Measurements from ENCODE around the gene ANKH.

ANKH gene

DNA sequence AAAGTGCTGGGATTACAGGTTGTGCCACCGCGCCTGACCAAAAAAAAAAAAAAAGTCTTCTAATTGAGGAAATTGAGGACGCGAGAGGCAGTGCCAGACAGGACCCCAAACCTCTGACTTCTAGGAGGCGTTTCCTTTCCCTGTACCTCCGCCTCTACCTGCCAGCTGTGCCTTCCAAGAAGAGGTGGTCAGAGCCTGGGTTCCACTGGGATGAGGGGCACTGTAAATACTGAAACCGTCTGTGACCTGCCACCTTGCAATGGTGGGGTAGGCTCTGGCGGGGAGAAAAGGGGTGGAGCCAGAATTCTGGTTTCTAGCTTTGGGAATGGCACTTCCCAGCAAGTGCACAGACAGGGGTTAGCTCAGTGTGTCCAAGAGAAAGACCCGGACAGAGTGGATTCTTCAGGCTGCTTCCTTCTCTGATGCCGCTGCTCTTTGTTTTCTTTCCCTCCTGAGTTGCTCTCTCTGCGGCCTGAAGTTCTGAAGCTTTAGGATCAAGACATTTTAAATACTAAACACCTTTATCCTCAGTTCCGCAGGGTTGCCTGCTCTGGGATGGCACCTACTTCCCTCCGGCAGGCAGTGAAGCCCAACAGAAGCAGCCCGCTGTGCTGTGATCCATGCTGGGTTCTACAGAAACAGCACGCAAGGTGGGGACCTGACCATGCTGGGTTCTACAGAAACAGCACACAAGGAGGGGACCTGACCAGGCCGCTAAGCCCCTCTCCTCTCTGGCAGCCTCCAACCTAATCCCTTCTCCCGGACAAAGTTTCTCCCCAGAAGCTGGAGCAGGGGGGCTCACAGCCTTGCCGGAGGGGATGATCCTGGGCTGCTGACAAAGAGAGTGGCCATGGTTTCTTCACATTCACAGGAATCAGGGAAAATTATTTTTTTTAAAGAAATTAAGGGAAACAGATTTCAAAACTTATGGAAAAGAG, 141.9 kb downstream of the ANKH start:
- TF ChIP-seq GATA3 (IDR thresholded peaks at IDR 0.05; ENCODE audit: low read depth, low read length) = no peak
- no peak for TF ChIP-seq GATA2 (IDR thresholded peaks at IDR 0.05; ENCODE audit: low read depth, low read length)

- TF ChIP-seq GATA2 (IDR thresholded peaks at IDR 0.05; ENCODE audit: low read depth, low read length) (no peak), GATA3 (IDR thresholded peaks at IDR 0.05; ENCODE audit: low read depth, low read length) (no peak)
These were observed 143.1 kb downstream of the ANKH start for GRCh38 chr5:14728459-14728938.

- TF ChIP-seq GATA2 (IDR thresholded peaks at IDR 0.05; ENCODE audit: low read depth, low read length) (no peak), GATA3 (IDR thresholded peaks at IDR 0.05; ENCODE audit: low read depth, low read length) (no peak)
These were observed 143.6 kb downstream of the ANKH start for GRCh38 chr5:14727928-14728458.

DNA sequence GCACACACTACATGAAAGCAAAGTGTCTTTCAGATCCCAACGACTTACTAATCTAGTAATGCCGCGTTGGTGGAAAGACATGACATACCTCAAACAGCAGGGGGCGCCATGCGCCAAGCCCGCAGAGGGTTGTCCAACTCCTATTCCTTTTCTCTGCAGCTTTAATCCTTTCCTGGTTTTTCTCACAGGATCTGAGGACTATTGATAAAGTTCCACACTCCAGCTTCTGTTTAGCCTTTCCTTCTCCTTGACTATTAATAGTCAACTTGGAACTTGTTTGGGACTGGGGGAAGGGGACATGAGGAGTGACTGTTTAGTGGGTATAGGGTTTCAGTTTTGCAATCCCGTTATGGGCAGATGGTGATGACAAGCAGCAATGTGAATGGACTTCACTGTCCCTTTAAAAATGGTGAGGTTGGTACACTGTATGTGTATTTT, 144.1 kb downstream of the ANKH start:
- TF ChIP-seq GATA3 (IDR thresholded peaks at IDR 0.05; ENCODE audit: low read depth, low read length) (no peak), GATA2 (IDR thresholded peaks at IDR 0.05; ENCODE audit: low read depth, low read length) (no peak)

GRCh38 chr5:14726066-14726838, 145.3 kb downstream of the ANKH start:
- TF ChIP-seq GATA3 (IDR thresholded peaks at IDR 0.05; ENCODE audit: low read depth, low read length) (no peak), GATA2 (IDR thresholded peaks at IDR 0.05; ENCODE audit: low read depth, low read length) (no peak)

- no peak for TF ChIP-seq GATA2 (IDR thresholded peaks at IDR 0.05; ENCODE audit: low read depth, low read length)
- no peak for TF ChIP-seq GATA3 (IDR thresholded peaks at IDR 0.05; ENCODE audit: low read depth, low read length)
These were observed 146.9 kb downstream of the ANKH start for GRCh38 chr5:14724633-14725032.

DNA sequence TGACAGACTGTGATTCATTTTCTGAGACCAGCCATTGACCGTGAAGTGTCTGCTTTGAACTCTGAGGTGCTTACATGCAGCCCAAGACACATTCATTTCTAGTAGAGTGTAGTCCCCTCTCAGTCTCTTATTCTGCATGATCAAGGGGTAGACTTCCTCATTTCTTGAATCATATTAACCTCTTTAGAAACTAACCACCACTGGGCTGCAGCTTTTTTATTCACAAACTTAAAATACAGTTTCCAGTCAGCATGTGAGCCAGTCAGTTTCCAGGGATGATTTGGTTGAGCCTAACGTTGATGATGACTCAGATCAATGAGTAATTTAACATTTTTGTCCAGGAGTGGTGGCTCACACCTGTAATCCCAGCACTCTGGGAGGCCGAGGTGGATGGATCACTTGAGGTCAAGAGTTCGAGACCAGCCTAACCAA, 147.9 kb downstream of the ANKH start:
- TF ChIP-seq GATA3 (IDR thresholded peaks at IDR 0.05; ENCODE audit: low read depth, low read length) = no peak
- no peak for TF ChIP-seq GATA2 (IDR thresholded peaks at IDR 0.05; ENCODE audit: low read depth, low read length)

DNA sequence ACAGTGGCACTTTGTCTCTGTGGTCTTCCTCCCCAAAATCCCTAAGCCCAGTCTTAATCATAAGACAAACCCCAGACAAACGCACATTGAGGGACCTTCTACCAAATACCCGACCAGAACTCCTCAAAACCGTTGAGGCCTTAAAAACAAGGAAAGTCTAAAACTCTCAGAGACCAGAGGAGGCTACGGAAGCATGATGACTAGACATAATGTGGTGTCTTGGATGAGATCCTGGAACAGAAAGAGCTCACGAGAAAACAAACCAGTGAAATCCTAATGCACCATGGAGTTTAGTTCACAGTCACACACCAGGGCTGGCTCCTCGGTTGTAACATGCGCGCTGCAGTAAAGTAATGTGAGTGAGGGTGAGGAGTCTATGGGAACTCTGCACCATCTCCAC, 148.7 kb downstream of the ANKH start:
- TF ChIP-seq GATA3 (IDR thresholded peaks at IDR 0.05; ENCODE audit: low read depth, low read length) = no peak
- TF ChIP-seq GATA2 (IDR thresholded peaks at IDR 0.05; ENCODE audit: low read depth, low read length) = no peak

DNA sequence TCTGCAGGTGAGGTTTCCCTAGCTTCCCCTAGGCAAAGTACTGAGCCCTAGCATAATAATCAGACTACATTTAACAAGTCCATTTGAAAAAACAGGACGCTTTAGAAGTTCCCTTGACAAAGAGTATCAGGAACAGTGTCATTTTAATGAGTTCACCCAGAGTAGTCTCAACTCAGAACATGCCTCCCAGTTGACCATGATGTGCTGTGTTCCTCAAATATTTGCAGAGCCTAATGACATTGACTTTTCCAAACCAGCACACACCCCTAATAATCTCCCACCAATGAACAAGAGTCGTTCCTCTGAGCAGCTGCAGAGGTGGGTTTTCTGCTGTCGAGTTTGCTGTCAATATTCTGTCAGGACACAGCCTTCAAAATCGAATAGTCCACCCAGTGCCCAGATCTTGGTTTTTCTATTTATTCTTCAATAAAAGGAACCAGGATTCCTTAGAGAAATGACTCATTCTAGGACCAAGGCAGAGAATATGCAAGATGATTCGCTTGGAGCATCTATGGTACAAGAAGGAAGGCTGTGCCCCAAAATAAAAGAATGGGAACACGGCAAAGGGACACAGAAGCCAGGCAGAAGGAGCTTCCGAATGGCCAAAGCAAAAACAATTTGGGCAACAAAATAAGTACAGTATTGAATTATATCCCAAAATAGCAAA, 149.5 kb downstream of the ANKH start:
- no peak for TF ChIP-seq GATA2 (IDR thresholded peaks at IDR 0.05; ENCODE audit: low read depth, low read length)
- no peak for TF ChIP-seq GATA3 (IDR thresholded peaks at IDR 0.05; ENCODE audit: low read depth, low read length)

GRCh38 chr5:14720236-14720923, 151.2 kb downstream of the ANKH start:
- TF ChIP-seq GATA2 (IDR thresholded peaks at IDR 0.05; ENCODE audit: low read depth, low read length) (no peak), GATA3 (IDR thresholded peaks at IDR 0.05; ENCODE audit: low read depth, low read length) (no peak)

- TF ChIP-seq GATA2 (IDR thresholded peaks at IDR 0.05; ENCODE audit: low read depth, low read length) (no peak), GATA3 (IDR thresholded peaks at IDR 0.05; ENCODE audit: low read depth, low read length) (no peak)
These were observed 152.8 kb downstream of the ANKH start for GRCh38 chr5:14718778-14719177.

DNA sequence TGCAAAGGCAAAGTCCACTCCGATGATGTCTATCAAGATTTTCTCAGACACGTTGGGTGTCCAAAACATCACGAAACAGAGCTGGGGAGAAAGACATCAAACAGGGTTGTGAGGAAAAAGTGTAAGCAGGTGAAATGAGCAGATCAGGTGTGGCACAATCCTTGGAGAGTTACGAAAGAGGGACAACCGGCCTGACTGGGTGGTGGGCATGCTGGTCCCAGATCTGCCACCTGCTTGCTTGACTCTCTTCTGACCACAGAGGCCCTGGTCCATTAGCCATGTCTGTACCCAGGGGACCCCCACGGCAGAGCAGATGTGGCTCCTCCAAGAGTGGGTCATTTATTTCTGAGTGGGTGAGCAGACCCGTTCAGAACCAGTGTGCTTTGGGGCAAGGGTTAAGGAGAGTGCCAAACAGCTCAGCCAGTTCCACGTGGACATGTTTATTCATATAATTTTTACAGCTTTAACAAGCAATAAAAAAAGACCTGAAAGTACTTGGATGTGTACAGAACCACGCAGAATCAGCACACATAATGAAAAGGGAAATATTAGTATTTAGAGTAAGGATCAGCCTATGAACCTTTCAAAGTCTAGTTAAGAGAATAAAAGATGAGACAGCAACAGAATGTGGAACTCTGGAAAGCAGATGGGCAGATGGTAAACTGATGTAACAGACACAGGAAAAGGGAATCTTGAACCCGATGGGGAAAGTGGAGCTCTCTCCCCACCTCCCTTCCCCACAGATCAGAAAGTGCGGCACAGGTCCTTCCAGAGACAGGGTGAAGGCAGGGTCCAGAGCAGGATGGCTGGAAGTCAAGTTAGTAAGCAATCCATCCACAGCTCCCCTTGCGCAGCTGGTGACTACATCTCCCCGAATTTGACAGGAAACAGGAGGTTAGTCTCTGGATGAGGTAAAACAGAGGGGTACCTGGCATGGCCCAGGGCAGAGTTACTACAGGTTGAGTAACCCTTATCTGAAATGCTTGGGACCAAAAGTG, 154.5 kb downstream of the ANKH start:
- no peak for TF ChIP-seq GATA3 (IDR thresholded peaks at IDR 0.05; ENCODE audit: low read depth, low read length)
- no peak for TF ChIP-seq GATA2 (IDR thresholded peaks at IDR 0.05; ENCODE audit: low read depth, low read length)
